ENCODE measurements around the gene RASA2. TPM values are rescaled to one million over a fixed set of nuclear protein-coding genes. Genes with fewer than 3 reads are reported as not detected.

RASA2 gene
- total RNA-seq, 1 experiment from 2014 or later: 26.7 TPM

DNA sequence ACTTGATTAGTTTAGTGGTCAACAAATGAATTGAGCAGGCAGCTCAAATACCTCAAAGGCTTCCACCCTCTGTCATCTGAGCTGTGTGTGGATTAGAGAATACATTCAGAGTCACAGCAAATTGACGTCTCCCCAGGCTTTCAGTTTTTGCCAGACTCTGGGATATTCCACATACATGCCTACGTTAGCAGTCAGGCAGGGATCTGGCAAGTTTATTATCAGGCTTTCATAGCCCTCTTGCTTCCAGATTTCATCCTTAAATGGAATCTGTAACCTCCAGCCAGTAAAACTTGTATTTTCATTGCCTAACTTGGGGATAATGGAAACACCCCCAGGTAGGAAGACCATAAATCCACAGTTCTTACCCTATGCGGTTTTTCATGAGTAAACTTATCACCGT lies 115.9 kb downstream of the RASA2 start:
- BruUV-seq (replicated peaks): no TSS peak

DNA sequence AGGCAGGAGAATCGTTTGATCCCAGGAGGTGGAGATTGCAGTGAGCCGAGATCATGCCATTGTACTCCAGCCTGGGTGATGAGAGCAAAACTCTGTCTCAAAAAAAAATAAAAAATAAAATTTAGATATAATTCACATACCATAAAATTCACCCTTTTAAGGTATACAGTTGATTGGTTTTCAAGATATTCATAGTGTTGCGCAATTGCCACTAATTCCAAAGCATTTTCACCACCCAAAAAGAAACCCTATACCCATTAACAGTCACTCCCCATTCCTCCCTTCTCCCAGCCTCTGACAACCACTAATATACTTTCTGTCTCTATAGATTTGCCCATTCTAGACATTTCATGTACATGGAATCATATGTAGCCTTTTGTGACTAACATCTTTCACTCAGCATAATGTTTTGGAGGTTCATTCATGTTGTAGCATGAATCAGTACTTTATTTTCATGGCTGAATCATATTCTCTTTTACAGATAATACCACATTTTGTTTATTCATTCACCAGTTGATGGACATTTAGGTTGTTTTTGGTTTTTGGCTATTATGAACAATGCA lies 116.7 kb downstream of the RASA2 start:
- H3K36me3 Mint-ChIP-seq (ENCODE audit: insufficient read depth, unreplicated experiment): peaks cover 58% of the 10 kb centered on the region
- TF ChIP-seq, protein P1, sequence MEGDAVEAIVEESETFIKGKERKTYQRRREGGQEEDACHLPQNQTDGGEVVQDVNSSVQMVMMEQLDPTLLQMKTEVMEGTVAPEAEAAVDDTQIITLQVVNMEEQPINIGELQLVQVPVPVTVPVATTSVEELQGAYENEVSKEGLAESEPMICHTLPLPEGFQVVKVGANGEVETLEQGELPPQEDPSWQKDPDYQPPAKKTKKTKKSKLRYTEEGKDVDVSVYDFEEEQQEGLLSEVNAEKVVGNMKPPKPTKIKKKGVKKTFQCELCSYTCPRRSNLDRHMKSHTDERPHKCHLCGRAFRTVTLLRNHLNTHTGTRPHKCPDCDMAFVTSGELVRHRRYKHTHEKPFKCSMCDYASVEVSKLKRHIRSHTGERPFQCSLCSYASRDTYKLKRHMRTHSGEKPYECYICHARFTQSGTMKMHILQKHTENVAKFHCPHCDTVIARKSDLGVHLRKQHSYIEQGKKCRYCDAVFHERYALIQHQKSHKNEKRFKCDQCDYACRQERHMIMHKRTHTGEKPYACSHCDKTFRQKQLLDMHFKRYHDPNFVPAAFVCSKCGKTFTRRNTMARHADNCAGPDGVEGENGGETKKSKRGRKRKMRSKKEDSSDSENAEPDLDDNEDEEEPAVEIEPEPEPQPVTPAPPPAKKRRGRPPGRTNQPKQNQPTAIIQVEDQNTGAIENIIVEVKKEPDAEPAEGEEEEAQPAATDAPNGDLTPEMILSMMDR (IDR thresholded peaks at IDR 0.05; ENCODE audit: insufficient read depth in 1 of 2, low read depth in 1 of 2, low read length in 1 of 2, severe bottlenecking in 1 of 2, unreplicated experiment in 1 of 2): no peak
- POLR2A ChIA-PET: no interaction called here
- H3K9me3 Mint-ChIP-seq (ENCODE audit: unreplicated experiment): peaks cover 8% of the 10 kb centered on the region
- intact Hi-C loops (cut with micrococcal nuclease; ENCODE audit: unreplicated experiment): no loop called here
- no peak overlapping the region for H3K27ac Mint-ChIP-seq (ENCODE audit: unreplicated experiment)
- H3K4me3 Mint-ChIP-seq (ENCODE audit: unreplicated experiment): no peak overlapping the region
- no TSS peak for BruUV-seq (replicated peaks)
- peaks cover 10% of the 10 kb centered on the region for H3K9me3 ChIP-seq
- H3K36me3 ChIP-seq (ENCODE audit: control insufficient read depth, insufficient read depth, low read length): peaks cover 2% of the 10 kb centered on the region; the same call in 1 of the 2 replicates
- DNase-seq: no peak
- no peaks in the 10 kb centered on the region for H3K4me1 ChIP-seq
- H3K27me3 Mint-ChIP-seq (ENCODE audit: insufficient read depth, unreplicated experiment): no peaks in the 10 kb centered on the region
- H3K4me1 Mint-ChIP-seq (ENCODE audit: low read depth, unreplicated experiment): no peaks in the 10 kb centered on the region
- no peak overlapping the region for H3K4me3 ChIP-seq (ENCODE audit: low read depth, low read length)
- no peaks in the 10 kb centered on the region for H3K27me3 ChIP-seq (replicated peaks; ENCODE audit: control insufficient read depth, insufficient read depth, low read length)
- CTCF ChIA-PET: no interaction called here

More for the DNA sequence above, 115.9 kb downstream of the RASA2 start:
- ChIA-PET CTCF (no interaction called here), POLR2A (no interaction called here)
- TF ChIP-seq, protein P1 (IDR thresholded peaks at IDR 0.05; ENCODE audit: insufficient read depth in 1 of 2, low read depth in 1 of 2, low read length in 1 of 2, severe bottlenecking in 1 of 2, unreplicated experiment in 1 of 2): no peak
- H3K27me3 Mint-ChIP-seq (ENCODE audit: insufficient read depth, unreplicated experiment): no peaks in the 10 kb centered on the region
- H3K4me1 Mint-ChIP-seq (ENCODE audit: low read depth, unreplicated experiment): no peaks in the 10 kb centered on the region
- H3K4me3 ChIP-seq (ENCODE audit: low read depth, low read length): no peak overlapping the region
- no peak overlapping the region for H3K27ac Mint-ChIP-seq (ENCODE audit: unreplicated experiment)
- H3K4me1 ChIP-seq: no peaks in the 10 kb centered on the region
- peaks cover 55% of the 10 kb centered on the region for H3K36me3 Mint-ChIP-seq (ENCODE audit: insufficient read depth, unreplicated experiment)
- peaks cover 8% of the 10 kb centered on the region for H3K9me3 Mint-ChIP-seq (ENCODE audit: unreplicated experiment)
- H3K4me3 Mint-ChIP-seq (ENCODE audit: unreplicated experiment): no peak overlapping the region
- no peaks in the 10 kb centered on the region for H3K27me3 ChIP-seq (replicated peaks; ENCODE audit: control insufficient read depth, insufficient read depth, low read length)
- DNase-seq: no peak
- intact Hi-C loops (cut with micrococcal nuclease; ENCODE audit: unreplicated experiment): no loop called here
- peaks cover 2% of the 10 kb centered on the region; the same call in 1 of the 2 replicates for H3K36me3 ChIP-seq (ENCODE audit: control insufficient read depth, insufficient read depth, low read length)
- H3K9me3 ChIP-seq: peaks cover 10% of the 10 kb centered on the region

DNA sequence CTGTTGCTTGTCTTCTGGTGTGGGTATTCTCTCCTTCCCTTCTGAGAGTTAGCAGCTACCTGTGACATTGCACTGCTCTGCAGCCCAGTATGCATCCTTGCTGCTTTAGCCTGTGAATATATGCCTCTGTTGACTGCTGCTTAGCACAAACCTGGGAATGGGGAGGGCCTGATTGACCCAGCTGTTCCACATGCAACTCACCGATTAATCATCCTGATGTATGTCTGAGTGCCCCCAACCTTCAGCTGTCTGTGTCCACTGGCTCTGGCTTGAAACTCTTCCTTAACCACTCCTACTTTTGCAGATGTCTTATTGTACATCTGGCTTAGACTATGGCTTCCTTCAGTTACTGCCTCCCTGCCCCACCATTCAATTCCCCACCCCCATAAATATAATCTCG lies 119.1 kb downstream of the RASA2 start:
- Mint-ChIP-seq H3K4me3 (ENCODE audit: unreplicated experiment) (no peak overlapping the region), H3K27ac (ENCODE audit: unreplicated experiment) (no peak overlapping the region), H3K9me3 (ENCODE audit: unreplicated experiment) (peaks cover under 1% of the 10 kb centered on the region), H3K36me3 (ENCODE audit: insufficient read depth, unreplicated experiment) (peaks cover 44% of the 10 kb centered on the region), H3K27me3 (ENCODE audit: insufficient read depth, unreplicated experiment) (no peaks in the 10 kb centered on the region), H3K4me1 (ENCODE audit: low read depth, unreplicated experiment) (no peaks in the 10 kb centered on the region)
- H3K4me1 ChIP-seq: no peaks in the 10 kb centered on the region
- H3K4me3 ChIP-seq (ENCODE audit: low read depth, low read length): no peak overlapping the region
- CTCF ChIA-PET: interaction anchor here (0.6 kb wide), 1 partner anchor 301 kb away, joined by 3 read pairs; no protein-coding TSS in a partner anchor
- no peak for DNase-seq
- H3K9me3 ChIP-seq: peaks cover 10% of the 10 kb centered on the region
- POLR2A ChIA-PET: no interaction called here
- TF ChIP-seq, protein P1 (IDR thresholded peaks at IDR 0.05; ENCODE audit: insufficient read depth in 1 of 2, low read depth in 1 of 2, low read length in 1 of 2, severe bottlenecking in 1 of 2, unreplicated experiment in 1 of 2): no peak
- no peaks in the 10 kb centered on the region for H3K36me3 ChIP-seq (ENCODE audit: control insufficient read depth, insufficient read depth, low read length)
- BruUV-seq (replicated peaks): no TSS peak
- intact Hi-C loops (cut with micrococcal nuclease; ENCODE audit: unreplicated experiment): no loop called here
- H3K27me3 ChIP-seq (replicated peaks; ENCODE audit: control insufficient read depth, insufficient read depth, low read length): no peaks in the 10 kb centered on the region

Data from Caco-2 (cell line).